ENCODE data around the gene MTHFD1L. TPM values are rescaled to one million over a fixed set of nuclear protein-coding genes. Genes with fewer than 3 reads are reported as not detected.

Gene MTHFD1L
- total RNA-seq, 1 donor from 2014 or later, result 125 TPM

- no peak overlapping the region for H3K4me3 Mint-ChIP-seq
- no peaks in the 10 kb centered on the region for H3K4me1 Mint-ChIP-seq (ENCODE audit: low read depth)
- no peak for DNase-seq (ENCODE audit: low spot score)
- no peaks in the 10 kb centered on the region for H3K9me3 Mint-ChIP-seq
- no peaks in the 10 kb centered on the region for H3K27me3 Mint-ChIP-seq (ENCODE audit: insufficient read depth)
- H3K36me3 Mint-ChIP-seq (ENCODE audit: low read depth), result peaks cover 1% of the 10 kb centered on the region
- H3K27ac Mint-ChIP-seq, result no peak overlapping the region
- intact Hi-C loops (cut with micrococcal nuclease), result no loop called here
Measured at GRCh38 chr6:151058021-151058733, 192.7 kb downstream of the MTHFD1L start.

- Mint-ChIP-seq H3K36me3 (ENCODE audit: low read depth) (peaks cover 1% of the 10 kb centered on the region), H3K27ac (no peak overlapping the region), H3K9me3 (no peaks in the 10 kb centered on the region), H3K27me3 (ENCODE audit: insufficient read depth) (no peaks in the 10 kb centered on the region), H3K4me3 (no peak overlapping the region), H3K4me1 (ENCODE audit: low read depth) (no peaks in the 10 kb centered on the region)
- intact Hi-C loops (cut with micrococcal nuclease), result no loop called here
- DNase-seq (ENCODE audit: low spot score), result no peak
Measured at GRCh38 chr6:151059612-151060095, 194.2 kb downstream of the MTHFD1L start.

DNA sequence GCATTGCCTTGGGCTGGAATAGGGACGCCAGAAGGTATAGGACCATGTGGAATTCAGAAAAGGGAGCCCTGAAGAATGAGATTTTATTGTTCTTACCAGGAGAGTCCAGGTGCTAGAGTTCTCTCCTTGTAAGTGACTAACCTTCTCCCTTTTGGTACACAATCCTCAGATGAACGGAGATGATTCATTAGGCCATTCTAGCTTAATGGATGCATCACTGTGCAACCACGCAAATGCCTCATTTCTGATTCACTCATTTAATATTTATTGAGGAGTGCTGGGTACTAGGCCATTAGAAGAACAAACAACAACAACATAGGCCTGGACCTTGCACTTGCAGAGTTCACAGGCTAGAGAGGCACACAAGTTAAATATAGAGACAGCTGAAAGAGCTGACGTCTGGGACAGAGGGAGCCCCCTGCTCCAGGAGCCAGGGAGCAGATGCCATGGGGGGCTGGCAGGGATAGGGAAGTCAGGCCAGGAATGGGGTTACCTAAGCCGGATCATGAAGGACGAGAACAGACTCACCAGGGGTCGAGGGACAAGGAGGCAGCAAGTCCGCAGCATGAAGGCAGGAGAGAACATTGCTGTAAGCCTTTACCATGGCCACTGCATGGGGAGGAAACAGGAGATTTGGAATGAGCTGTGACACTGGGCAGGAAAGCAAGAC lies 194.7 kb downstream of the MTHFD1L start:
- DNase-seq (ENCODE audit: low spot score), result no peak
- Mint-ChIP-seq H3K36me3 (ENCODE audit: low read depth) (peaks cover 4% of the 10 kb centered on the region), H3K4me3 (no peak overlapping the region), H3K4me1 (ENCODE audit: low read depth) (no peaks in the 10 kb centered on the region), H3K27ac (no peak overlapping the region), H3K9me3 (no peaks in the 10 kb centered on the region), H3K27me3 (ENCODE audit: insufficient read depth) (no peaks in the 10 kb centered on the region)
- intact Hi-C loops (cut with micrococcal nuclease), result no loop called here

DNA sequence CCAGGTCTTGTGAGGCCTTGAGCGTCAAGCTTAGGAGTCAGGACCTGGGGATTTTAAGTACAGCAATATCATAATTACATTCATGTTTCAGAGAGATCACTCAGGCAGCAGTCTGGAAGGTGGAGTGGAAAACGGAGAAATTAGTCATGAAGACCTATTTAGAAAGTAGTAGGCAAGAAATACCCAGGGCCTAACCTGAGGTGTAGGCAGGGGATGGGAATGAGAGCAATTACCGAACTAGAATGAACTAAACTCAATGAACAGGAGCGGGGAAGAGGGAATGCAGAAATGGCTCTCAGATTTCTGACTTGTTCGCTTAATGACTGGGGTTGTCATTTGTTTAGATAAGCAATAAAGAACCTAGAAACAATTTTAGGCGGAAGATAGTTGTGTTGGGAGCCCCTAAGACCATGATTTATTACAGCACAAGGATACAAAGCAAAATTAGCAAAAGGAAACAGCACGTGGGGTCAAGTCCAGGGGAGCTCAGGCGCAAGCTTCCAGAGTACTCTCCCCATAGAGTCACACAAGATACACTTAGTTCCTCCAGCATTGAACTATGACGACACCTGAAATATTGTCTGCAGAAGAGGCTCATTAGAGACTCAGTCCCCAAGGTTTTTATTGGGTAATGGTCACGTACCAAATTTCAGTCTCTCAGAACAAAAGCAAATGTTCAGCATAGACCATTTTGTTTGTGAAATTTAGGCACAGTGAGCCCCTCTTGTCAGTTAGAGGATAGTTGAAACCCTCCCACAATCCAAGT lies 195.4 kb downstream of the MTHFD1L start:
- no peaks in the 10 kb centered on the region for H3K27me3 Mint-ChIP-seq (ENCODE audit: insufficient read depth)
- DNase-seq (ENCODE audit: low spot score), result no peak
- intact Hi-C loops (cut with micrococcal nuclease), result no loop called here
- peaks cover 6% of the 10 kb centered on the region for H3K36me3 Mint-ChIP-seq (ENCODE audit: low read depth)
- no peaks in the 10 kb centered on the region for H3K4me1 Mint-ChIP-seq (ENCODE audit: low read depth)
- no peak overlapping the region for H3K4me3 Mint-ChIP-seq
- H3K9me3 Mint-ChIP-seq, result no peaks in the 10 kb centered on the region
- no peak overlapping the region for H3K27ac Mint-ChIP-seq

- H3K27me3 Mint-ChIP-seq (ENCODE audit: insufficient read depth), result no peaks in the 10 kb centered on the region
- H3K27ac Mint-ChIP-seq, result no peak overlapping the region
- no peaks in the 10 kb centered on the region for H3K9me3 Mint-ChIP-seq
Measured at GRCh38 chr6:151063352-151063751, 197.8 kb downstream of the MTHFD1L start.

DNA sequence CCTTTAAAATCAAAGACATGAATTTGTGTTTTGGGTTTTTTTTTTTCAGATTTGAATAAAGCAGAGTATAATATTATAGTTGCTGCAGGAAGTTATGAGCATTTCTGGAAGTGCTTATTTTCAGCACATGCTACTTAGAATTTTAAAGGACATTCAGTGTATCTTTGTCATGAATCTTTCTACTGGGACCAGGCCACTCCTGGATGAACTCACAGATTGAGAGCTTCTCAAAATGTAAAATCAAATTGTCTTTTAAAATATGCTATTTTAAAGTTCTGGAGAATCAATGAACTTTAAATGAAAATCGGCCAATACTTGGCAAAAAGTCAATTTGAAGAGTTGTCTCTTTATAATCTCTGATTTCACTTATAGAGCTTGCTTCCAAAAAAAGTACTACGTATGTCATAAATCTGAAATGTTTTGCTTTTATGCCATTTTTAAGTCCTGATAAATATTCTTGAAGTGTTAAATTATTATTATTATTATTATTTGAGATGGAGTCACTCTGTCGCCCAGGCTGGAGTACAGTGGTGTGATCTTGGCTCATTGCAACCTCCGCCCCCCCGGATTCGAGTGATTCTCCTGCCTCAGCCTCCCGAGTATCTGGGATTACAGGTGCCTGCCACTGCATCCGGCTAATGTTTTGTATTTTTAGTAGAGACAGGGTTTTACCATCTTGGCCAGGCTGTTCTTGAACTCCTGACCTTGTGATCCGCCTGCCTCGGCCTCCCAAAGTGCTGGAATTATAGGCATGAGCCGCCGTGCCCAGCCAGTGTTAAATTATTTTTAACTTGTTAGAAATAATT lies 198.5 kb downstream of the MTHFD1L start:
- Mint-ChIP-seq H3K27ac (no peak overlapping the region), H3K9me3 (no peaks in the 10 kb centered on the region), H3K4me3 (no peak overlapping the region), H3K27me3 (ENCODE audit: insufficient read depth) (no peaks in the 10 kb centered on the region), H3K36me3 (ENCODE audit: low read depth) (peaks cover 5% of the 10 kb centered on the region), H3K4me1 (ENCODE audit: low read depth) (peaks cover 6% of the 10 kb centered on the region)
- intact Hi-C loops (cut with micrococcal nuclease), result no loop called here
- no peak for DNase-seq (ENCODE audit: low spot score)

More at GRCh38 chr6:151063352-151063751, 197.8 kb downstream of the MTHFD1L start:
- peaks cover 5% of the 10 kb centered on the region for H3K36me3 Mint-ChIP-seq (ENCODE audit: low read depth)
- DNase-seq (ENCODE audit: low spot score), result no peak
- peaks cover 6% of the 10 kb centered on the region for H3K4me1 Mint-ChIP-seq (ENCODE audit: low read depth)
- intact Hi-C loops (cut with micrococcal nuclease), result no loop called here
- H3K4me3 Mint-ChIP-seq, result no peak overlapping the region

DNA sequence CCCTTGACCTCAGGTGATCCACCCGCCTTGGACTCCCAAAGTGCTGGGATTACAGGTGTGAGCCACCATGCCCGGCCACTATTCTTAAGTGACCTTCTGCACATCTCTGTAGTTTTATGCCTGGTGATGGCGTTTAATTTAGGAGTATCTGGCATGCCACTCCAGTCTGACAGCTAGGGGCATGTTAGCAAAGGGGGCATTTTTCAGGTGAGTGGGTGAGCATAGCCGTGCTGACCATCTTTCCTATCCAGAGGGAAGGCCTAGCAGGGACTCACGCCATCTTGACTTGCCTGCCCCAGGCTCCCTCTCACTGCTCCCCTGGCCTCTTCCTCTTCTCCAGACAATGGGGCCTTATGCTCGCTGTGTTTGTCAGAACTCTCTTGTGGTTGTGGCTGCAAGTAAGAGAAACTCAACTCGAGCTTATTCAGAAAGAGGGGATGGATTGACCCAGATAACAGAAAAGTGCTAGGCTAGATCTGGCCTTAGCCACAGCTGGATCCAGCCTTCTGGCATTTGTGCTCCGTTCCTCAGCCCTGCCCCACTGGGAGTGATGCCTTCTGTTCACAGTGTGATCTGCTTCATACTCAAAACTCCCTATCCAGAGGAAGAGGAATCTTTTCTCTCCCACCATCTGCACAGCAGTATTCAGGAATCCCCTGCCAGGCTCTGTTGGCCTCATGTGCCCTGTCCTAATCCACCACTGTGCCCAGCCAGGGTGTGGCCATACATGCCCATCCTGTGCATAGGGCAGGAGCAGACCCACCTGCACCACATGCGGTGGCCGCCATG lies 199.7 kb downstream of the MTHFD1L start:
- H3K9me3 Mint-ChIP-seq, result no peaks in the 10 kb centered on the region
- no peak overlapping the region for H3K4me3 Mint-ChIP-seq
- intact Hi-C loops (cut with micrococcal nuclease), result no loop called here
- peaks cover 6% of the 10 kb centered on the region for H3K4me1 Mint-ChIP-seq (ENCODE audit: low read depth)
- DNase-seq (ENCODE audit: low spot score), result no peak
- peaks cover 10% of the 10 kb centered on the region for H3K36me3 Mint-ChIP-seq (ENCODE audit: low read depth)
- H3K27ac Mint-ChIP-seq, result no peak overlapping the region
- no peaks in the 10 kb centered on the region for H3K27me3 Mint-ChIP-seq (ENCODE audit: insufficient read depth)

- peaks cover 16% of the 10 kb centered on the region for H3K36me3 Mint-ChIP-seq (ENCODE audit: low read depth)
- no peak overlapping the region for H3K4me3 Mint-ChIP-seq
- no peak for DNase-seq (ENCODE audit: low spot score)
- peaks cover 6% of the 10 kb centered on the region for H3K4me1 Mint-ChIP-seq (ENCODE audit: low read depth)
- H3K27me3 Mint-ChIP-seq (ENCODE audit: insufficient read depth), result no peaks in the 10 kb centered on the region
- H3K9me3 Mint-ChIP-seq, result no peaks in the 10 kb centered on the region
- no peak overlapping the region for H3K27ac Mint-ChIP-seq
- intact Hi-C loops (cut with micrococcal nuclease), result no loop called here
Measured at GRCh38 chr6:151067684-151068596, 202.4 kb downstream of the MTHFD1L start.

- Mint-ChIP-seq H3K4me1 (ENCODE audit: low read depth) (peaks cover 6% of the 10 kb centered on the region), H3K27me3 (ENCODE audit: insufficient read depth) (no peaks in the 10 kb centered on the region), H3K4me3 (no peak overlapping the region), H3K36me3 (ENCODE audit: low read depth) (peaks cover 23% of the 10 kb centered on the region), H3K9me3 (no peaks in the 10 kb centered on the region), H3K27ac (no peak overlapping the region)
- intact Hi-C loops (cut with micrococcal nuclease), result no loop called here
- DNase-seq (ENCODE audit: low spot score), result no peak
Measured at GRCh38 chr6:151068761-151069312, 203.3 kb downstream of the MTHFD1L start.

- Mint-ChIP-seq H3K36me3 (ENCODE audit: low read depth) (peaks cover 23% of the 10 kb centered on the region), H3K4me1 (ENCODE audit: low read depth) (peaks cover 6% of the 10 kb centered on the region), H3K4me3 (no peak overlapping the region), H3K9me3 (no peaks in the 10 kb centered on the region), H3K27ac (no peak overlapping the region), H3K27me3 (ENCODE audit: insufficient read depth) (no peaks in the 10 kb centered on the region)
- intact Hi-C loops (cut with micrococcal nuclease), result no loop called here
- DNase-seq (ENCODE audit: low spot score), result no peak
Measured at GRCh38 chr6:151069641-151070040, 204.1 kb downstream of the MTHFD1L start.

DNA sequence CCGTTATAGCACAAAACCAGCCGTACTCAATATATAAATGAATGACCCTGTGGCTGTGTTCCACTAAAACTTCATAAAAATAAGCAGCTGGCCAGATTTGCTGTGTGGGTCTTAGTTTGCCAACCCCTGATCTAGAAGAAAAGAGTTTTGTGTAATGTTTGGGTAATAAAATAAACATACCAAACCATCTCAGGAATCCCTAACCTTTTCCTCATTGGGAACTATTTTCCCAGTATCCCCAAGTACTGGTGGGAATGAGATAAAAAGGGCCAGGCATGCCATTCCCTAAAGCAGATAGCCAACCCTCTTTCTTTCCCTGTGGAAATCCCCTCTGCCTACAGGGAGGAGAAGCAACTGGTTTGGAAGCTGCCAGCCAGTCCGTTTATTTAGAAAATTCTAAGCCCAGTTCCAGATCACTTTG lies 205.1 kb downstream of the MTHFD1L start:
- Mint-ChIP-seq H3K36me3 (ENCODE audit: low read depth) (peaks cover 18% of the 10 kb centered on the region), H3K27ac (no peak overlapping the region), H3K9me3 (no peaks in the 10 kb centered on the region), H3K27me3 (ENCODE audit: insufficient read depth) (no peaks in the 10 kb centered on the region), H3K4me1 (ENCODE audit: low read depth) (peaks cover 6% of the 10 kb centered on the region), H3K4me3 (no peak overlapping the region)
- no peak for DNase-seq (ENCODE audit: low spot score)
- intact Hi-C loops (cut with micrococcal nuclease), result no loop called here
